Prostate gland (tissue), 2 donors: ENCODE data around the gene ATXN7L2. TPM values are rescaled to one million over a fixed set of nuclear protein-coding genes. Genes with fewer than 3 reads are reported as not detected.

Experiments used
- DNase-seq: peaks from one replicate; pipeline ENCODE4 v3.0.0-alpha.2; 2019; ENCODE audit warnings: low spot score
- H3K27ac ChIP-seq, 2 donors: fragments of 200-600 bp; sonication (generic); 2 replicates each; pipeline ENCODE4 v1.5.1; 2017 to 2019
- H3K27me3 ChIP-seq: fragments of 200-600 bp; sonication (generic); replicated peaks from 2 replicates; pipeline ENCODE4 v1.5.1; 2019; ENCODE audit not compliant: insufficient read depth
- H3K36me3 ChIP-seq, 2 donors: fragments of 200-600 bp; sonication (generic); 1 replicate in 1 of 2; 2 replicates in 1 of 2; pipeline versions ENCODE4 v1.5.1 to v1.8.1; 2017 to 2019
- H3K4me1 ChIP-seq: fragments of 200-600 bp; sonication (generic); replicated peaks from 2 replicates; pipeline ENCODE4 v1.5.1; 2019
- H3K4me3 ChIP-seq, 2 donors: fragments of 200-600 bp; sonication (generic); 2 replicates each; pipeline ENCODE4 v1.5.1; 2017 to 2019
- H3K9me3 ChIP-seq: fragments of 200-600 bp; sonication (generic); 2 replicates; pipeline ENCODE4 v1.5.1; 2017
- CTCF ChIP-seq, 4 experiments: fragments of 200-600 bp in 2 of 4; fragments of 450-650 bp in 2 of 4; sonication (generic) in 2 of 4; IDR thresholded peaks; 1 replicate in 3 of 4; 2 replicates in 1 of 4; pipeline ENCODE4 v1.5.1; 2016 to 2019; ENCODE audit warnings: antibody characterized with exemption in 4 of 4, mild to moderate bottlenecking in 2 of 4, moderate library complexity in 2 of 4
- POLR2A ChIP-seq: fragments of 450-650 bp; IDR thresholded peaks from one replicate; pipeline ENCODE4 v1.6.1; 2016; ENCODE audit warnings: antibody characterized with exemption, mild to moderate bottlenecking
- POLR2AphosphoS5 ChIP-seq: sonication (generic); formaldehyde crosslinking; IDR thresholded peaks from one replicate; pipeline ENCODE4 v1.6.1; 2017; ENCODE audit warnings: antibody characterized with exemption
- WGBS: methylation state at CpG from one replicate; pipeline ENCODE4 v1.1.5; 2018; 5-methylcytosine and 5-hydroxymethylcytosine counted together
- intact Hi-C: fragments of 100-400 bp; cut with DNase I; formaldehyde crosslinking; loops from one replicate; pipeline ENCODE4 v1.14.2; 2022
- total RNA-seq, 2 donors: library from RNA; depleted of rRNA; stranded (reverse); fragments of >200 nt; gene quantifications; one replicate each; pipeline ENCODE4 v1.1.0, GENCODE V29; 2016

ATXN7L2 gene
- total RNA-seq, 2 donors from 2014 or later, result 3.0 to 29.4 TPM

GRCh38 chr1:109476825-109477224 is 6.9 kb upstream of the ATXN7L2 start:
- 92% methylated on average over 8 of the region's 8 CpGs for WGBS
- intact Hi-C loops, result no loop called here

DNA sequence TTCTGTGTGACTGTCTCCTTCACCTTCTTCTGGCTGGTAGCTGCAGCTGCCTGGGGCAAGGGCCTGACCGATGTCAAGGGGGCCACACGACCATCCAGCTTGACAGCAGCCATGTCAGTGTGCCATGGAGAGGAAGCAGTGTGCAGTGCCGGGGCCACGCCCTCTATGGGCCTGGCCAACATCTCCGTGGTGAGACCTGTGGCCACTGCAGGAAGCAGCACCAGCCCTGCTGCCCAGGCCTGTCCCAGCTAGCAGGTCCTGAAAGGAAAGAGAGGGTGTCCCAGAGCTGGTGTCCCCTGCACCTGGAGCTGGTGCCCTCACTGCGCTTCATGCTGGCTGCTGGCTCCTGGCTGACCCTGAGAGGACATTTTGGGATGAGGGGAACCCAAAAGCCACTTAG is 5.9 kb upstream of the ATXN7L2 start:
- Histone ChIP-seq H3K4me3 (no peak overlapping the region), H3K27me3 (no peaks in the 10 kb centered on the region), H3K4me1 (no peaks in the 10 kb centered on the region), H3K9me3 (no peaks in the 10 kb centered on the region), H3K36me3 (no peaks in the 10 kb centered on the region), H3K27ac (no peak overlapping the region)
- no peak for DNase-seq
- TF ChIP-seq CTCF (IDR thresholded peaks at IDR 0.05) (no peak), POLR2AphosphoS5 (no peak)
- 76% methylated on average over 6 of the region's 6 CpGs for WGBS
- intact Hi-C loops, result no loop called here

More at GRCh38 chr1:109476825-109477224, 6.9 kb upstream of the ATXN7L2 start:
- no peak overlapping the region for H3K4me3 ChIP-seq
- no peak overlapping the region for H3K27ac ChIP-seq
- no peaks in the 10 kb centered on the region for H3K27me3 ChIP-seq
- TF ChIP-seq CTCF (IDR thresholded peaks at IDR 0.05) (no peak), POLR2A (no peak), POLR2AphosphoS5 (no peak)
- DNase-seq, result no peak
- H3K4me1 ChIP-seq, result no peaks in the 10 kb centered on the region
- H3K36me3 ChIP-seq, result no peaks in the 10 kb centered on the region
- H3K9me3 ChIP-seq, result no peaks in the 10 kb centered on the region

DNA sequence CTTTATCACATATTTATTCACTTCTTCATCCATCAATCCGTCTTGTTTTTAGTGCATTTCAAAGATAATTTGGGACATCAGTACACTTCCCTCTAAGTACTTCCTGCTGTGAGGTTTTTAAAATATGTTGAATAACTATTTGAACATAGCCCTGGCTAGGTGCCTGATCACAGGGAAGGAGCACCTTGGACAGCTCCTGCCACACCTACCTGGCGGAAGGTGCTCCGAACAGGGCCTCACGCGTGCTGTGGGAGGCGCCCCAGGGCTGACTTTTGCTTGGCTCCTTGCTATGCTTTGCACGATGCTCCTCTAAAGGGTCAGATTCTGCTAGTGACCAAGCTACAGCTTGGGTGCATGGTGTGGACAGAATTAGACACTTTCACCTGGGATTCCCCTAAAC is 4.9 kb upstream of the ATXN7L2 start:
- H3K36me3 ChIP-seq, result no peaks in the 10 kb centered on the region
- H3K9me3 ChIP-seq, result no peaks in the 10 kb centered on the region
- TF ChIP-seq POLR2A, result no peak
- peak; percentile 27 for TF ChIP-seq POLR2AphosphoS5
- TF ChIP-seq CTCF (IDR thresholded peaks at IDR 0.05), result no peak
- no peaks in the 10 kb centered on the region for H3K4me1 ChIP-seq
- H3K27me3 ChIP-seq, result no peaks in the 10 kb centered on the region
- DNase-seq, result no peak
- H3K4me3 ChIP-seq, result no peak overlapping the region
- intact Hi-C loops, result no loop called here
- 14% methylated on average over 7 of the region's 7 CpGs for WGBS
- no peak overlapping the region for H3K27ac ChIP-seq

- no peaks in the 10 kb centered on the region for H3K9me3 ChIP-seq
- no peaks in the 10 kb centered on the region for H3K27me3 ChIP-seq
- WGBS, result 75% methylated on average over 5 of the region's 5 CpGs
- TF ChIP-seq POLR2AphosphoS5, result no peak
- no peak for TF ChIP-seq CTCF (IDR thresholded peaks at IDR 0.05)
- TF ChIP-seq POLR2A, result no peak
- no peak for DNase-seq
- peaks cover 1% of the 10 kb centered on the region for H3K4me1 ChIP-seq
- no peak overlapping the region for H3K4me3 ChIP-seq
- H3K36me3 ChIP-seq, result no peaks in the 10 kb centered on the region
- no peak overlapping the region for H3K27ac ChIP-seq
- intact Hi-C loops, result no loop called here
Observed at GRCh38 chr1:109479311-109479710, 4.4 kb upstream of the ATXN7L2 start.

DNA sequence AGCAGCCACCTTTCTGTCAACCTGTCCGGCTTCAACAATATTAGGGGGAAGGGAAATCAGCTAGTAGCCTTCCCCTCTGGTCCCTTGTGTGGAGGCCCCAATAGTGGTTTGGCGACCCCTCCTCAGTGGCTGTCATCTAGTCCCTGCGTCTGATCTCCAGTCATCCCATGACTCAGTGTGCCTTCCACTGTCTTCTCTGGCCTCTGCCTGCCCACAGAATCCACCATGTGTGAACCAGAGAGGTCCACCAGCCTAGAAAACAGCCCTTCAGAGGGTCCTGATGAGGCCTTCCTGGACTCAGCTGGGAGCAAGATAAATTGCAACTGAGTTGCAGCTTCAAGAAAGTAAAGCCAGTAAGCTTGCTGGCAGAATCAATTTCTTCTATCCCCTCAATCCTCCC is 3.8 kb upstream of the ATXN7L2 start:
- 94% methylated on average over 3 of the region's 3 CpGs for WGBS
- intact Hi-C loops, result no loop called here
- H3K36me3 ChIP-seq, result no peaks in the 10 kb centered on the region
- H3K27ac ChIP-seq, result no peak overlapping the region
- peaks cover 7% of the 10 kb centered on the region for H3K4me1 ChIP-seq
- no peak for TF ChIP-seq CTCF (IDR thresholded peaks at IDR 0.05)
- TF ChIP-seq POLR2A, result no peak
- TF ChIP-seq POLR2AphosphoS5, result no peak
- H3K27me3 ChIP-seq, result no peaks in the 10 kb centered on the region
- no peak for DNase-seq
- no peak overlapping the region for H3K4me3 ChIP-seq
- H3K9me3 ChIP-seq, result no peaks in the 10 kb centered on the region
